Stimulated activated CD4-positive, alpha-beta T cell treated with anti-CD3 and anti-CD28 coated beads, Interleukin-12 subunit alpha, Interleukin-12 subunit beta, amount 100 ng/mL, for 24 hours (primary cell): ENCODE results near the gene C1orf116.

Experiments
- DNase-seq, 2 experiments: peaks; one replicate each; pipeline ENCODE4 v3.0.0-alpha.2; 2020; ENCODE audit warnings: low read depth in 2 of 2

Gene C1orf116

DNA sequence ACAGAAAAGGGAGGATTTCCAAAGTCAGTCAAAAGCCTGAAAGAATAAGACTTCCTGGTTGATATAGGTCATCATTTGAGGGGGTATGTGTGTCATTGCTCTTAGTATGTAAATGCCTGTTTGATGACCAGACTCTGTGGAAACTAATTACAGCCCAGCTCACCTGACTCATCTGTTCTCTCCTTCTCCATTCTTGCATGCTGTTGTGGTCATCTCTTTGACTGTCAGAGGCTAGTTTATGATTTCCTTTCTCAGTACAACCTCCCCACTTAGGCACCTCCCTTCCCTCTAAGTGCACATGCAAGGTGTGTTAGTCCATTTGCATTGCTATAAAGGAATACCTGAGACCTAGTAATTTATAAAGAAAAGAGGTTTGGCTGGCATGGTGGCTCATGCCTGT lies 2.4 kb upstream of the C1orf116 start:
- no peak for DNase-seq

GRCh38 chr1:207034208-207034607 lies 1.7 kb upstream of the C1orf116 start:
- no peak for DNase-seq

GRCh38 chr1:207033302-207033701 lies 746 bp upstream of the C1orf116 start:
- DNase-seq, result no peak

GRCh38 chr1:207031632-207032264 lies 808 bp downstream of the C1orf116 start:
- DNase-seq, result no peak

DNA sequence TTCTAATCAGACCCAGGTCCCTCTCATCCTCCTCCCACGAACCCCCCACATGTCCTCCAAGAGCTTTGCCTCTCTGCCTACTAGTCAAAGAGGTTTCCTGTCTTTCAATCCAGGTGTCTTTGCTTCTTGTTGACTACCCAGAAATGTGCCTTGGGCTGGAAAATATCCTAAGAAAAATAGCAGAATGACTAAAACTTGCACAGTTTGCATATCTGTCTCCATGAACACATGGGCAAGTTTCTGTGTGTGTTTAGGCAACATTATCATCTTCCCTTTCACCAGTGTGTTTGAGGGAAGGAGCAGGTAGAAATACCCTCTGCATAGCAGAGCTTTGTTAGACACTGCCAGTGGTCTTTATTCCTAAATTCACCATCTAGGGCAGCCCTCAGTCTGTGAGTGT lies 1.5 kb downstream of the C1orf116 start:
- no peak for DNase-seq

- DNase-seq, result no peak
Measured at GRCh38 chr1:207030522-207031009, 2.0 kb downstream of the C1orf116 start.

GRCh38 chr1:207029701-207030521 lies 2.6 kb downstream of the C1orf116 start:
- DNase-seq, result no peak

DNA sequence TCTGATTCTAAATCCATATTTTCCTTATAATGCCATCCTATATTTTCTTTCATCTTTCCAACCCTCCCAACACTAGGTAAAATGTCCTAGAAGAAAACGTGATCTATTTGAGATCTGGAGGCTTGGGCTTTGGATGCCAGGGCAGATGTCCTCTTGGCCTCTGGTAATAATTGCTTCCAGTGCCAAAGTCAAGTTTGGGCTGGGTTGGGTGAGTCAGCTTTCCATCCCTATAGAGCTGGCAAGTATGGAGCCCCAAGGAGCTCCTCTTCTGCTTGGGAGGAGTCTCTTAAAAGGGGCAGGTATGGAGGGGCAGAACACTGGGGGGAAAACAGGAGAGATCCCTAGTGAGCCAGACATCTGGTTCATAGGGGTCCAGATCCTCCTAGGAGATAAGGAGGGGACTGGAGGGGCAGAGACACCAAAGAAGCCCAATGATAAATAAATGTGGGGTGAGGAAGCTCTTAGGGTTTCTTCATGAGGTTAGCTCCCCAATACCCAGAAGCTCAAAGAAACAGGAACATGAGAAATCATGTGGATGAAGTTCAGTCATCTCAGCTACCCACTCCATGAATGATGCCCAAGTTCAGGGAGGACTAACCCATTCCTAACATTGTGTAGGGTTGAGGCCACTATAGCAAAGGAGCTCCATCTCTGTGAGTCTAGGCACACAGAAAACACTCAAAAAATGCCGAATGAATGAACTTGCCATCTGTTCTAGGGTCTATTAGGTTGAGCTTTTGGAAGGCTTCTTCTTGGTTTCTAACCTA lies 3.5 kb downstream of the C1orf116 start:
- DNase-seq, result no peak

DNA sequence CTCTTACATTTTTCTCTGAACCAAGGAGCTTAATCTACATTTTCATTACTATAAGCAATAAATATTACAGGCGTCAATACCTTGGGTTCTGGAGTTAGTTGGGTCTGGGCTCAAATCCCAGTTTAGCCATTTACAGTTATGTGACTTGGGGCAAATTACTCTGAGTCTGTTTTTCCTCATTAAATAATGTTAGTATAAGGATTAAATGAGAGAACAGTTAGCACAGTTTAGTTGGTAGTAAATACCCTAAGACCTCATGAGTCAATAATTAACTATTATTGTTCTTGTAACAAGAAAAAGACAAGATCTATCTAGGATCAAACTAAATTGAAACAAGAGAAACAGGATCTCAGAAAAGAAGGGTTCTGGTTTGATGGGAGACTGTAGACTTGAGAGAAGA lies 4.6 kb downstream of the C1orf116 start:
- no peak for DNase-seq

GRCh38 chr1:207027206-207027777 lies 5.3 kb downstream of the C1orf116 start:
- DNase-seq, result no peak

- DNase-seq, result no peak
Measured at GRCh38 chr1:207026104-207026534, 6.4 kb downstream of the C1orf116 start.

DNA sequence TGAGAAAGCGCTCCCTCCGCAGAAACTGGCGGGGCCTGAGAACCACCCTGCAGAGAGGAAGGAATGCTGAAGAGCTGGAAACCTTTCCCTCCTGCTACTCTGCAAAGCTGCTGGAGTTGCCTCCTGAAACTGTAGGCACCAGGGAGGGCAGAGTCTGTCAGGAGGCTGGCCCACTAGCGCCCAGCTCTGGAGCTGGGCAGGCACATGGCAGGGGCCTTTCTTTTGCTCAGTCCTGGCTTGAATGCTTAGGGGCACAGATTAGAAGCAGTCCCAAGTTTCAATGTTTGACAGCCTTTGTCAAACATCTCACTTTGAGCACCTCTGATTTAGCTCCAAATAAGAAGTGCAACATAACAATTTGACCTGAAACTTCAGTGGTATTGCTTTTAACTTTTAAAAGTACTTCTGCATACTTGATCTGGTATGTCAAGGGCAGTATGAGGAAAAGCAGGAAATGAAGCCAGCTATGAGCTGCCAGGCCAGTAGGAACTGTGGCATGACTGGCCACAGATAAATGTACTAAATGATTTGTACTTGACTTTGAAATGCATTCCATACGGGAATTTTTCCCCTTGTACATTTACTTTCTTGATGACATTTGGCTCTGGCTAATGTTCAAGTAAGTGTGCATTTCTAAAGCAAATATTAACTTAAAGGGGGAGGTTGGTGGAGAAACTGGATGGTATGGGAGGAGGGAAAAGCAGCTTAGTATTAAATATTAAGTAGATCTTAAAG lies 7.2 kb downstream of the C1orf116 start:
- no peak for DNase-seq

DNA sequence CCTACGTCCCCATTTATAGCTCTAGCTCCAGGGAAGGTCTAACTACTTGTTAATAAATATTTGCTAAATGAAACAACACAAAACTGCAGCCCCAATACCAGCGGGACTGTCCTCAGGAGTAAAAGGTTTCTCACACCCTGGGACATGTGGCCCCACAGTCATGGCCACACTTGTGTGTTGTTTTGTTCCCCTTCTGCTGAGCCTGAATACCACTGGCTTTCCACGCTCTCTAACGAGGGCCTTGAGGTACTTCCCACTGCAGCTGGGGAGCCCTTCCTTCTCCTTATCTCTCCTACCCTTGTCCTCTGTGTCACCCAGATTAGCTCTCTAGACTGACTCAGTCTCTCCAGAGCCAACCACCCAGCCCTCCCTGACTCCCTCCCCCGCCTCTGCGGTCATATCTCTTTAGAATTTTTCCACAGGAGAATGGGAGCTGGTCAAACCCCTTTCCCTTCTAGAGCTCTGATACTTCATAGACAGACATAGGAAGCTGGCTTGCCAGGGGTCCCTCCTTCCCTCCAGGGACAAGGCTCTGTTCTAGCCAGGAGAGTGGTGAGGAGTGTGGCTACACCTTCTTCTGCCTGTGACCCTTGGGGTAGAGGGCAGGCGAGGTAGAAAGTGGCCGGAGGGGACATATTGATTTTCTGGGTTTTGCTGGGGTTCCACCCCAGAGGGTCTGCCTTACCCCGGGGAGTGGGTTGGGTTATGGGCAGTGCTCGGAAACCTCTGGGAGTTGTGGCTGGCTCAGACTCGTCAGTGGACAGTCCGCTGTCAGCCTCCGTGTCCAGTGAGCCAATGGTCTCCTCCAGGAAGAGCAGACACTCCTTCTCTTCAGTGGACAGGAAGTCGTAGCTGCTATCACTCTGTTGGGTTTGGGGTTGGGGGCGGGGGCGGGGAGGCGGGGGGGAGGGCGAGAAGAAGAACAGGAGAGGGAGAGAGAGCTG lies 8.1 kb downstream of the C1orf116 start:
- DNase-seq, result no peak

DNA sequence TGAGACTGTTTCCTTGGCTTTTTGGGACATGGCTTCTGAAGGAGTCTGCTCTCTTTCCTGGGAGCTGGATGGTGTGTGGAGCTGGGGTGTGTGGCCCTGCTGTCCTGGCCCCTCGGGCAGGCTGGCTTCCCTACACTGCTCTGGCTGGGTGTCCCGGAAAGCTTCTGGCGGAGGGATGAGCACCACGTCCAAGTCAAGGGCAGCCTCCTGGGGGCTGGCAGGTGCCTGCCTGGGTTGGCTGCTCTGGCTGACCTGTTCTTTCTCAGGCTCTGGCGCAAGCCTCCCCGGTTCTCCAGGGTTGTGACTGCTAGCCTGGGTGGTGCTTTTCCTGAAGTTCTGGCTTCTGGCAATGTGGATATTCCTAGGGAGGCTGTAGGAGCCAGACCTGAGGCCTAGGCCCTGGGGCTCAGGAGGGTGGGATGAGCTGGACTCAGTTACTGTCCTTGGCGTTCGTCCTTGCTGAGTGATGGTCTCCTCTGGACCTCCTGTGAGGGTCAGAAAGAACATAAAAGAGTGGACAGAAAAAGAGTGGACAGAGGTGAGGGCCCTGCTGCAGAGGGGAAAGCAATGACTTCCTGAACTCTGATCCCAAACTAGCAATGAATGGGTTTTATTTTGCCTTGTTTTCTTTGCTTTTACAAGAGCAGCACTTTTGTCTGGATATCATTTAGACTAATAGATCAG lies 9.4 kb downstream of the C1orf116 start:
- no peak for DNase-seq

DNA sequence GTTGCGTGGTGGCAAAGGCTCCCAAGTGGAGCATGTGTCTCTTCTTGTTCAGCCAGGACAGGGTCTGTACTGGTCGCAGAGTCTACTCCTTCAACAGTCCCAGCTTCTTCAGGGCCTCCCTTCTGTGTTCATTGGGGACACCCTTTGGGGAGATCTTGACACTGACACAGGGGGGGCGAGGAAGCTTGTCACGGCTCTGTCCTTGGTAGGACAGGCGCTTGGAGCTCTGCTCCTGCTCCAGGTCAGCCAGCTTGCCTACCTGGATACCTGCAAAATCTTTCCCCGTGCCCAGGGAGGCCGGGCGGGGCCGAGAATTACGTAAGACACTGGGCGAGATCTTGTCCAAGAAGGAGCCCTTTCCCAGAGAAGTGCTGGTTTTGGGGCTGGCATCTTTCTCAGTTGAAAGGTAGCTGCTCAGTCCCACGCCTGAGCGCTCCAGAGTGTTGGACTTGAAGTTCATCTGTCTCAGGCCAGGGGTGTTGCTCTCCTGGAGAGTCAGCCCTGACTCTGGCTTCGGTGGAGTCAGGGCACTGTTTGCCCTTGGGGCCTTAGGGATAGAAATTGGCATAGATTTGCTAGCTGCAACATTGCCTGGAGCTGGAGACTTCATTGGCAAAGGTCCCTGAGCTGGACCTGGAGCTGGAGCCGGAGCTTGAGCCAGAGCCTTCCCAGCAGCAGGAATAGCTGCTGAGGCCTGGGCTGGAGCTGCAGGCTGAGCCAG lies 10.5 kb downstream of the C1orf116 start:
- no peak for DNase-seq

DNA sequence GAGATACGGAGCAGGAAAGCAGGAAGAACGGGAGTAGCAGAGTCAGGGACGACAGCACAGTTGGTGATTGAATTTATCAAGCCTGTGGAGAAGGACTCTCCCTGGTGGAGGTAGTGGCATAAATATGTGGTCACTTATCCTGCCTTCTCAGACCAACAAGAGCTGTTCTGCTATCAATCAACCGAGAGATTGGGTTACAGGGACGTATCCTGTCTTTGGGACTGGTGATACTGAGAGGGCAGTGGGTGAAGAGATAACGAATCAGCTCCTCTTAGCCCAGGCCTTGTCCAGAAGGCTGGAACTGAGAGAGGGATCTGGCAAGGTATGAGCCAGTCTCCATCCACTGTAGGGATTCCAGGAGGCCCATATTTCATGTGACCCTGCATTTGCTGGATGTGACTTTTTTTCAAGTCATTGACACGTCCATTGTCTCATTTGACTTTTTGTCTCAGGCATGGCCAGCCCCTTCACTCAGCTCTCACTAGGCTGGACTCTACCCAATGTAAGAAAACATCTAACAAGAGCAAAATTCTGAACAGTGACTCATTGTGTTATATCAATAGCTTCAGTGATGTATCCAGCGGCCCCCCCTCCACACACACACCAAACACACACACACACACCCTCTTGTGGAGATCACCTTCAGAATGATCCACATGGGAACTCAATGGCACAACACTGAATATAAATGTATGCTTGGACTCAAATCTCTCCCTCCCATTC lies 11.3 kb downstream of the C1orf116 start:
- no peak for DNase-seq

DNA sequence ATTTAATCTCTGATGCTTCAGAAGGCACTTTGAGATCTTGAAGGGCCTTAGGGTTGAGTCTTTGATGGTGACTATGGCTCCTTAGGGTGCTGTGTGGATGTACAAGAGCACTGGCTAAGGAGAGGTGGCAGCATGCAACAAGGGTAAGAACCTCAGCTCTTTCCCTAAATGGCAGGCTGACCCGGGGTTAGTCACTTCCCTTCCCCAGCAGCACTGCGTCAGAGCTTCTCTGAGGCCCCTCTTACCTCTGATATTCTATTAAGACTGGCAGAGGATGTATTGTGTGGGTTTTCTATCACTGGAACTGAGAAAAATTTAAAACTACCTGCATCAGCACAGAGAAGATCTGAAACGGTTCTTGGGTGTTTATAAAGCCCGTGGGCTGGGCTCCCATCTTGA lies 11.8 kb downstream of the C1orf116 start:
- no peak for DNase-seq

DNA sequence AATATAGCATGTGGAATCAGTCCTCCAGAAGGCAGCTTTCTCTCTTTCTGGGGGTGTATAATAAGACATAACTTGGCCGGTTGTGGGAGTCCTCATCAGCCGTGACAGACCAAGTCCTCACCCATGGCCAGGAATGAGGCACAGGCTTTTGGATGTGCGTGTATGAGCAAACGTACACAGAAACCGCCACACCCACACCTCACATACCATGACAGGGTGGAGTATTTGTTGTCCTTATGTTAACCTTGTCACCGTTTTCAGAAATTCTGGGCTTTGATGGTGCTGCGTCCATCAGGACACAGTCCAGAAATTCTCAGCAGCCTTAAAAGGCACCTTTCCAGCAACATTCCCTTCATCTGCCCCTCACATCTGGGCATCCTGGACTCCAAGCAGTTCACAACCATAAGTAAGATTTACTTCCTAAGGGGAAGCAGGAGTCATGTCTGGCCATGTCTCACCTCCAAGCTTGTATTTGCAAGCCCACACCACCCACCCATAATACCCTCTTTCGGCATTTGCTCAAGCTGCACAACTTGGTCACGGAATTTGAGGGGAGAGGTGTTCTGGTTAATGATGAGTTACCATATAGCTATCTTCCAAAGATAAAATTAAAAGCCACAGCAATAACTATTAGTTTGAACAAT lies 12.4 kb downstream of the C1orf116 start:
- DNase-seq, result no peak
